HG03520 (cell line): ENCODE measurements around the gene ZNF41.

ENCODE experiments used
- ATAC-seq: cut with Tn5 transposase; IDR thresholded peaks from one replicate; pipeline ENCODE4 v1.9.1; 2021; ENCODE audit warnings: mild to moderate bottlenecking, moderate library complexity; ENCODE audit not compliant: unreplicated experiment

Gene ZNF41

DNA sequence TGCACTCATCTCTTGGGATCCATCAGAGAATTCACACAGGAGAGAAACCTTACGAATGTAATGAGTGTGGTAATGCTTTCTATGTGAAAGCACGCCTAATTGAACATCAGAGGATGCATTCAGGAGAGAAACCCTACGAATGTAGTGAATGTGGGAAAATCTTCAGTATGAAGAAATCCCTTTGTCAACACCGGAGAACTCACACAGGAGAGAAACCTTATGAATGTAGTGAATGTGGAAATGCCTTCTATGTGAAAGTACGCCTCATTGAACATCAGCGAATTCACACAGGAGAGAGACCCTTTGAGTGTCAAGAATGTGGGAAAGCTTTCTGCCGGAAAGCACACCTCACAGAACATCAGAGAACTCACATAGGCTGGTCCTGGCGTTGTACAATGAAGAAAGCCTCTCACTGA, 69.8 kb downstream of the ZNF41 start:
- ATAC-seq = no peak
